DOHH2 (cell line): ENCODE data around the gene WDFY4.

Experiments
- CTCF ChIP-seq: fragments of 200-600 bp; sonication (generic); IDR thresholded peaks from one replicate; pipeline ENCODE4 v1.5.1; 2014; ENCODE audit warnings: antibody characterized with exemption, mild to moderate bottlenecking, low read depth, low read length; ENCODE audit not compliant: poor library complexity, severe bottlenecking
- EZH2phosphoT487 ChIP-seq: fragments of 200-600 bp; sonication (generic); IDR thresholded peaks from 2 replicates; pipeline ENCODE4 v1.6.1; 2017; ENCODE audit warnings: borderline replicate concordance, mild to moderate bottlenecking, antibody characterized with exemption, low read length, moderate library complexity, mixed read lengths

- TF ChIP-seq CTCF (peak; percentile 45), EZH2phosphoT487 (no peak)
These were observed 16.6 kb downstream of the WDFY4 start for GRCh38 chr10:48701139-48701901.
